HG02571 (cell line): ENCODE data around the gene ACIN1.
A peak's percentile ranks its signal among the peaks of the same experiment; 100 is the strongest.

ENCODE experiments used
- ATAC-seq: cut with Tn5 transposase; IDR thresholded peaks from one replicate; pipeline ENCODE4 v1.9.1; 2021; ENCODE audit warnings: mild to moderate bottlenecking, moderate library complexity; ENCODE audit not compliant: unreplicated experiment

Gene ACIN1

DNA sequence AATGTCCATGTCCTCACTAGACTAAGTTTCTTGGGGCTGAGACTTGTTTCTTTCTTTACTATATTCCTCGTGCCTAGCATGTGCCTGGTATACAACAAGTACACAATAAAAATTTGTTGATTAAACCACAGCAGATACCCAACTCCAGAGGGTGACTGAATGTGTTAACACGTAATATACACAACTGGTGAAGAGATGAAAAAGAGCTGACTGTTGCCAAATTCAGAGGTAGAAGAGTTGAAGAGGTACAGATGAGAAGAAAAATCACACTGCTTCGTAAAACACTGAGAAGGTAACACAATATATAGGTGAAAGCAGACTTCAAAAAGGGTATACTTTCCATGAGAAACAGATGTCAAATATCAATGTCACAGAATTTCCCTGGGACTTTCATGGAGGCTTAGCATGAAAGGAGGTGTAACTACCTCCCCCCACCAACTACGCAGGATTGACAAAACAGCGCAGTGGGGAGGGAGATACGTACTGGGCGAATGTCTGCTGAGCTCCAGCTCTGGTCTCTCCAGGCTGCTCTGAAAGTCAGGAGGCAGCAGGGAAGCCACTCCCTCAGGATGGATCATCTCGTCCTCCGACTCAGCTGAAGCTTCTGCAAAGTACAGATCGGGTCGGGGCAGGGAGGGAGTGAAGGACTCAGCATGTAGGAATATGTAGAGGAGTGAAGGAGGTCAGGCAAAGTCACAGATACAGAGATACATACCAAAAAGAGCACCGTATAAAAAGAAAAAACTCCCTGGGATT lies 5.3 kb downstream of the ACIN1 start:
- no peak for ATAC-seq

- no peak for ATAC-seq
These were observed 8.4 kb downstream of the ACIN1 start for GRCh38 chr14:23086565-23086964.

DNA sequence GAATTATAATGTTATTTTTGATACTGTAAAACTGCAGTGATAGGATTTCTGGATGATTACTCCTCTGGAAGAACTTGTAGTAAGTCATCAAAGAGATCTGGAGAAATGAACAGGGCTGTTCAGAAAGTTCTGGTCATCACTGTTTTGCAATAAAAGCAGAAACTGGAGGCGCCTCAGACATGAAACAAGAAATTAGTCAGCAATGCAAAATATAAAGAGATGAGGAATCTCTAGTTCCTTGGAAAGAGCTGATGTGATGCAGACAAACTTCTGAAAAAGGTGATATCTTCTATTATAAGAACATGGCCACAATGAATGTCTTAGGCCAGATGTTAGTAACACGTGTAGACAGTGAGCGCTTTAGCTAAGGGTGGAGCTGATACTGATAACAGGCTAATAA lies 9.5 kb downstream of the ACIN1 start:
- ATAC-seq: no peak

- no peak for ATAC-seq
These were observed 14.5 kb downstream of the ACIN1 start for GRCh38 chr14:23080474-23080873.

- ATAC-seq: no peak
These were observed 15.2 kb downstream of the ACIN1 start for GRCh38 chr14:23079716-23080115.

DNA sequence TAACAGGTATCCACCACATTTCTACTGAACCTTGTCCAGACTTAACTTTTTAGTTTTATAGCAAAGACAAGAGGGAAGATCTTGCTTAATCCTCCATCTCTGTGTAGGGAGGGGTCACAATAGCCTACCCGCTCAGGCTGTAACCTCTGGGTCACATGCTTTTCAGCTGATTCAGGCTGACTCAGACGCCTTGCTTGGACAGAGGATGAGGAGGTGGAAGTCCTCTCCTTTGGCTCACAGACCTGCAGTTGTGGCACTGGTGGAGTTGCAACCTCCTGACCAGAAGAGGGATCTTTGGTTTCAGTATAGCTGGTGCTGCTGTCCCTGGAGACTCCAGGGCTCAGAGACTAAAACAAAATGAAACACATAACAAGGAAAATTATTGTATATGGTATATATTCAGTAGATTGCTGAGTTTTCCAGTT lies 16.2 kb downstream of the ACIN1 start:
- ATAC-seq: no peak

DNA sequence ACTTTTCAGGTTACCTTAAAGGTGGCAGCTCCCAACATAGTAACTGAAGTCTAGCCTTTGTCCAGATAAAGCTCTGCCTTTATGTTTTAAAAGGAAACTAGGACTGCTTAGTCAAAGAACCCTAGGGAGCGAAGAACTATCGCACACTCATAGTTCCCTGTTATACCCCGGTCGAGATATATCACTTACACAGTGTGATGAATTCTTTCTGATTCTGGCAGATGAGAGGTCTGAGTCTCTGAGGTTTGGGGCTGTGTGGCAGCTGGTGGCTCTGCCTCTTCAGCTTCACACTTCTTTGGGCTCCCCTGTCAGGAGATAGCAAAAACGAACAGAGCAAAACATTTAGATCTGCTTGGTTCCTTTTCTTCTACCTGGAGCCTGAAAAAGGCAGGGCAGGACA lies 17.0 kb downstream of the ACIN1 start:
- no peak for ATAC-seq

DNA sequence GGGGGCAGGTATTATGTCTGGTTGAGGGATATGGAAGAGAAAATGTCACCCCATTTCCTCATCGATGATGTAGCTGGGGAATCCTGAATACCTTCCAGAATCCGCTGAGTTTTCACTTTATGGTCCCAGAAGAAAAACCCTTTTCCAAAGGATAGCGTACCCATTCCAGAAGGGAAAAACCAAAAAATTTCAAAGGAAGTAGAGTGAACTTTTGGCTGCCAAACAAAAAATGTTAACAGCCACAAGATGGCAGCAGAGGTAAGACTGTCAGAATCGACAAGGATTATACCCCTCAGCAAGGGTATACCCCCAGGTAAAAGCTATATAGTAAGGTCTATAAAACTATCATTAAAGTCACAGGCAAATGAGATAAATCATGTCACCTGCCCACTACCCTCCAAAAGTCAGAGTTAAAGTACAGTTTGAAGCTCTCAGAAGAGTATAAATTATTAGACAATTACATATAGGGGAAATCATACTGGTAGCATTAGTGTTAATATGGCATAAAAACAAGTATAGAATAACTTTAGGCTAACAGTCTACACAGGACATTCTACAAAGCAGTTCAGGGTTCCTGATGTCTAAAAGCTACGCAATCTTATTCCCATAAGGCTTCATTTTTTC lies 18.0 kb downstream of the ACIN1 start:
- ATAC-seq: no peak

DNA sequence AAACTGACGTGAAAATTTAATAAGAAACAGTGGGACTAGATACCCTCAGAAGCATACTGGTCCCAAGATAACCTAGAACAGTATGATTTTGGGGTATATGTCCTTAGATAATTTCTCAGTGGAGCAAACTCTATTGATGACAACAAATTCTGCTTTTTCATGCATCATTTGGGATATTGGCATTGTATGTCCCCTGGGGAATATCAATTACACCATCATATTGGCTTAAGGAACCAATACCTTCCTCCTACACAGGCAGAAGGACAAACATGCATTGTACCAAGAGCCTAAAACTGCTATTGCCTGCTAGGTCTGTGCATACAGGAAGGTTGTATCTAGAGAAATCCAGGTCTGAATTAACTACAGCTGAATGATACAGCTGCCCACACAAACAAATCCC lies 20.0 kb downstream of the ACIN1 start:
- ATAC-seq: no peak

- no peak for ATAC-seq
These were observed 22.9 kb downstream of the ACIN1 start for GRCh38 chr14:23071921-23072539.

DNA sequence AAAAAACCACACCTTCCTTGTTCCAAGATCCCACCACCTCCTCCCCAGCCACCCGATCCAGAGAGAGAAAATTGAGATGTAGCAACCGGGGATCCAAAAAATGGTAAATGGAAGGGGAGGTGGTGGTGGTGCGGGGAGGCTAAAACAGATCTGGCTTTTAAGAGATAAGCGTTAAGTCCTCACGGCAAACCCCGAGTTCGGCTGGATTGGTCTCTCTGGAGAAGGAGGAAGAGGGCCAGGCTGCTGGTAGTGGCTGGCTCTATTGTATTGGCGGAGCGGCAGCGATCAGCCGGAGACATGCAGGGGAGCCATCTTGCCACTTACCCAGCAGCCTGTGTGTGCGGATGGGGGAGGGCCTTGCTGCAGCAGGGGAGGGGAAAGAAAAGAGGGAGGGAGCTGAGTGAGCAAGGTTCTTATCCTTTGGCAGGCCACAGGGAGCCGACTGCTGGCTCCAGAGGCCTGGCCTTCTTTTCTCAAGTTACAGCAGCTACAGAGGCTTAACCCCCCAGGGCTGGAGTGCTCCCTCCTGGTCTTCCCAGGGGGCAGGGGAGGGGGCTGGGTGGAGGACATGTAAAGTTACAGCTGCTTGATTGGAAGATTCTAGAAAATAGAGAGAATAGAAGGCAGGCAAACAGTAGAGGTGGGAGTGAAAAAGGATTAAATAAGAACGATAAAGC lies 23.6 kb downstream of the ACIN1 start:
- ATAC-seq: peak; percentile 90

DNA sequence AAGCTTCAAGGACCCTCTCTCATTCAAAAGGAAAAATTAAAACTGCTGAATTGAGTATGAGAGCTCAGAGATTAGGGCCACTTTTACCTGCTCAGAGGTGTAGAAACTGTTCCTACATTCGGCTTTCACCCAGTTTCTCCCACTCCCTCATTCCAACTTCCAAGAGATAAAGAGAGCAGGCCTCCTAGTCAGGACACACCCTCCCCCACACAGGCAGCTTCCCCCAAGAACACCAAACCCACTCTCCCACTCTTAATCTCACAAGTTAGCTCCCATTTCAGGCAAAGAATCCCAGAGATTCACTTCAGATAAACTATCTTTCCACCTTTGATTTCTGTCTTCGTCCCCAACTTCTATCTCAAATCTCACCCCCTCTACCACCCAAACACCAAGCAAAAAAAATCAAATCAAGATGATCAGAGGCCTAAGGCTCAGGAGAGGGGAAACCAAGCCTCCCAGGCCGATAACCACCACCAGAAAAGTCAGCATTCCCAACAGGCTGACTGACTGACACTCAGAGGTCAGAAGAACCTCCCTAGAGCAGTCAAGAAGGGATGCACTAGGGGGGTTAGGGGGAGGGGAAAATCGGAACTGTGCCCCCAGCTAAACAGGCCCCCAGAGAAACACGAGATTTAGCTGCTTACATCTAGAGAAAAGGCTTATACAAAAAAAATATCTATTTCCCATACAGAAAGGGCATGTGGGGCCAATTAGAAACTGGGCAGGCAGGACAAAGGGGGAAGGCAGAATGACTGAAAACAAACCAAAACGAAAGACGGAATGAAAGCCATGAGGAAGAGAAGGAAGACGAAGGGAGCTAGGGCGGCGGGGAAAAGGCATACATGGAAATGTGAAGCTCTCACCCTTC lies 24.4 kb downstream of the ACIN1 start:
- no peak for ATAC-seq

DNA sequence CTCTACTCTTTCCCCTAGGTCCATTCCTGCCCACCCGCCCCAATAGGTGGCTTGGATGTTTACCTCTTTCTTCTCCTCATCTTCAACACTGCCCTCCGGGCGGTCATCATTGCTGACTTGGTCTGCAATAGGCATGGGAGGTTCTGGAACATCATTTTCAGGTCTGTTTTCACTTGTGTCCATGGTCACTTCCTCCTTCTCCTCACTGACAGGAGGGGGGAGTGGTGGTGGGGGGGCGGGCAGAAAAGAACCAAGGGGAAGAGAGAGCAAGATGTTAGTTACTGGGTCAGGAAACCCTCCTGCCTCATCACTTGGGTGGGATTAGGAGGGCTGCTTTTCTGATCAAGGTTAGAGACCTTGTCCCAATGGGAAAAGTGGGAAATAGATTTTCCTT lies 25.5 kb downstream of the ACIN1 start:
- no peak for ATAC-seq

DNA sequence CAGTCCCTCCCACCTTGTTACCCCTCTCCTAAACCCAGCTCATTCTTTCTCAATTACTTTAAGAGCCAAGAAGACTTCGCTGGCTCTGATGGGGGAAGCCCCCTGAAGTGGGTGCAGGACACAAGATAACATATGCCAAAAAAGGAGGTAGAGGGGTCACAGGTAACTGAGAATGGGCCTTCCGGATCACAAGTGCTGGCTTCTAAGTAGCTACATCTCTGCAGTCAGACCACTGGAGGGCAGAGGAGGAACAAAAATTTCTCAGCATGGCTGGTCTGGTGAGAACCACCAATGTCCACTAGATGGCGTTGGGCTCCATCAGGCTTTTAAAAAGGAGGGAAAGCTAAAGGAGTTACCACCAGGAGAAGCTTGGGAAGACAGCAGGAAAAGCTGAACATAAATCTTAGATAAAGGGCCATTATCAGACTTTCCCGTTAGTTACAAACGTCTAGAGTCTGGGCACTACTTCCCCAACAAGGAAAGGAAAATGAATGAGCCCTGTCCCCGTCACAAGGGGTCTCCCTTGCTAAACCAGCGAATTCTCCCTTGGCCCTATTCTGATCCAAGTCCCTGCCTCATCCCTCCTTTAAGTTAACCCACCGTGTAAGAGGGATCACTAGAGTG lies 26.0 kb downstream of the ACIN1 start:
- peak; percentile 58 for ATAC-seq

GRCh38 chr14:23067847-23068788 lies 26.8 kb downstream of the ACIN1 start:
- no peak for ATAC-seq

DNA sequence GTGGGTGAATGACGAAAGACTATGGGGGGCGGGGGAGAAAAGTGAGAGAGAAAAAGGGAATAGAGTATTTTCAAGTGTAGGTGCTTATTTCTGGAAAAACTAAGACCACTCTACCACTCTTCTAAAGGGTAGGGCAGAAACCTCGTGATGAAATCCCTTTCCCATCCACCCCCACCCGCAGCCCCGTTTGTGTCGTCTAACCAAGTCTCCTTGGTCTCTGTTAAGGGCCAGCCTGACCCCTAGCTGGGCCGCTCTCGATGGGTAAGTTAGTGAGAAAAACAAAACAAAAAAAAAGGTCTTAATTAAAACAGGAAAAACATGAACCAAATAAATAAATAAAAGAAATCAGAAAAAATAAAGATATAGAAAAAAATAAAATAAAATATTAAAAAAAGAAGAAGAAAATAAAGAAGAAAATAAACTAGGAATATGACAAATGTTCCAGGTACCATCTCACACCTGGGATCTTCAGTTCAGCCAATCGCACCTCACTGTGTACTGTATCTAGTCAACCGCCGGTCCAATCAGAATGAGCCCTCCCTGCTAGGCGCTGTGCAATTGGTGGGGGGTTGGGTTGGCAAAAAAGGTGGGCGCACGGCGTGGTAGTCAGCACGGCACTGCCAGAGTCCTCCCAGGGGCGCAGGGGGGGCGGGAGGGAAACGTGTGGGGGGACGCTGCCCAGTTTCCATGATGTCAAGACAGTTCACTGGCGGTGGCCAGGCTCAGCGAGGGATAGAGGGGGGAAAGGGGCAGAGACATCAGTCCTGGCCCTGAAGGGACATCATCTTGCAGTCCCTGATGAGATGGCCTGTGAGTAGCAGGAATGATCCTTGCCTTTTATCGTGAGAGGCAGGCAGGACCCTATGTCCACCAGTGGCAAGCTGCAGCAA lies 27.8 kb downstream of the ACIN1 start:
- ATAC-seq: no peak

- ATAC-seq: no peak
These were observed 28.6 kb downstream of the ACIN1 start for GRCh38 chr14:23066368-23066767.

GRCh38 chr14:23063601-23064000 lies 31.3 kb downstream of the ACIN1 start:
- ATAC-seq: no peak
